Hepatocyte (in vitro differentiated cells): ENCODE measurements around the gene RAB11FIP4. TPM values are rescaled to one million over a fixed set of nuclear protein-coding genes. Genes with fewer than 3 reads are reported as not detected.

Source experiments
- DNase-seq: peaks from one replicate; pipeline ENCODE4 v3.0.0-alpha.2; 2016; ENCODE audit warnings: low spot score
- H2AFZ ChIP-seq: fragments of 200-600 bp; sonication (generic); 2 replicates; pipeline ENCODE4 v1.6.0; 2016; ENCODE audit warnings: antibody characterized with exemption, mild to moderate bottlenecking
- H3K27ac ChIP-seq: fragments of 200-600 bp; sonication (generic); 2 replicates; pipeline ENCODE4 v1.5.1; 2016; ENCODE audit warnings: mild to moderate bottlenecking
- H3K27me3 ChIP-seq: fragments of 200-600 bp; sonication (generic); 2 replicates; pipeline ENCODE4 v1.6.1; 2016
- H3K36me3 ChIP-seq: fragments of 200-600 bp; sonication (generic); replicated peaks from 2 replicates; pipeline ENCODE4 v1.5.1; 2016; ENCODE audit warnings: low read depth; ENCODE audit not compliant: insufficient read depth
- H3K4me1 ChIP-seq: fragments of 200-600 bp; sonication (generic); 2 replicates; pipeline ENCODE4 v1.5.1; 2016; ENCODE audit warnings: mild to moderate bottlenecking, moderate library complexity; ENCODE audit not compliant: insufficient read depth
- H3K4me2 ChIP-seq: fragments of 200-600 bp; sonication (generic); 2 replicates; pipeline ENCODE4 v1.6.0; 2016
- H3K4me3 ChIP-seq: fragments of 200-600 bp; sonication (generic); 2 replicates; pipeline ENCODE4 v1.5.1; 2016; ENCODE audit warnings: mild to moderate bottlenecking
- H3K79me2 ChIP-seq: fragments of 200-600 bp; sonication (generic); 2 replicates; pipeline ENCODE4 v1.6.0; 2017; ENCODE audit warnings: mild to moderate bottlenecking
- H3K9me2 ChIP-seq: fragments of 200-600 bp; sonication (generic); replicated peaks from 2 replicates; pipeline ENCODE4 v1.6.0; 2017; ENCODE audit warnings: mild to moderate bottlenecking; ENCODE audit not compliant: insufficient read depth
- H3K9me3 ChIP-seq: fragments of 200-600 bp; sonication (generic); 2 replicates; pipeline ENCODE4 v1.5.1; 2016; ENCODE audit warnings: low read depth, mild to moderate bottlenecking
- H4K20me1 ChIP-seq: fragments of 200-600 bp; sonication (generic); 2 replicates; pipeline ENCODE4 v1.6.0; 2016; ENCODE audit warnings: mild to moderate bottlenecking; ENCODE audit not compliant: insufficient read depth, poor library complexity, severe bottlenecking
- CTCF ChIP-seq: fragments of 200-600 bp; sonication (generic); IDR thresholded peaks from 2 replicates; pipeline ENCODE4 v1.5.1; 2016; ENCODE audit warnings: antibody characterized with exemption, mild to moderate bottlenecking; ENCODE audit not compliant: poor library complexity
- EZH2 ChIP-seq: fragments of 200-600 bp; sonication (generic); IDR thresholded peaks from 2 replicates; pipeline ENCODE4 v1.6.1; 2016; ENCODE audit warnings: antibody characterized with exemption, mild to moderate bottlenecking, borderline replicate concordance
- EZH2phosphoT487 ChIP-seq: fragments of 200-600 bp; sonication (generic); IDR thresholded peaks from one replicate; pipeline ENCODE4 v1.6.1; 2018; ENCODE audit warnings: antibody characterized with exemption, mild to moderate bottlenecking, low read depth, moderate library complexity; ENCODE audit not compliant: unreplicated experiment, severe bottlenecking
- WGBS: methylation state at CpG from one replicate; pipeline ENCODE4 v1.1.6; 2016; ENCODE audit warnings: low lambda C conversion rate; ENCODE audit errors: missing lambda C conversion rate; 5-methylcytosine and 5-hydroxymethylcytosine counted together
- polyA plus RNA-seq: library from polyadenylated mRNA; unstranded; fragments of >200 nt; fragmentation: Nextera tagmentation; extraction: Ambion mirVana; gene quantifications from 2 replicates; pipeline ENCODE4 v1.2.1, GENCODE V29; 2016
- total RNA-seq: library from RNA; depleted of rRNA; stranded (reverse); fragments of >200 nt; gene quantifications from 2 replicates; pipeline ENCODE4 v1.2.3, GENCODE V29; 2014

Gene RAB11FIP4
- total and polyA plus RNA-seq, 2 experiments from 2014 or later = 25.8 to 35.6 TPM

GRCh38 chr17:31425282-31426040 lies 34.0 kb downstream of the RAB11FIP4 start:
- WGBS = 27% methylated on average over 16 of the region's 17 CpGs
- H3K4me2 ChIP-seq = peak overlapping the region; percentile 28
- no peaks in the 10 kb centered on the region for H3K9me3 ChIP-seq
- H3K36me3 ChIP-seq = no peaks in the 10 kb centered on the region
- no peaks in the 10 kb centered on the region for H4K20me1 ChIP-seq
- H2AFZ ChIP-seq = no peak overlapping the region
- H3K79me2 ChIP-seq = no peaks in the 10 kb centered on the region
- H3K4me1 ChIP-seq = peaks cover 8% of the 10 kb centered on the region
- TF ChIP-seq EZH2 (no peak), EZH2phosphoT487 (no peak), CTCF (no peak)
- no peaks in the 10 kb centered on the region for H3K27me3 ChIP-seq
- peak overlapping the region; percentile 35 for H3K27ac ChIP-seq
- H3K9me2 ChIP-seq = no peaks in the 10 kb centered on the region
- no peak overlapping the region for H3K4me3 ChIP-seq
- DNase-seq = peak; percentile 48

DNA sequence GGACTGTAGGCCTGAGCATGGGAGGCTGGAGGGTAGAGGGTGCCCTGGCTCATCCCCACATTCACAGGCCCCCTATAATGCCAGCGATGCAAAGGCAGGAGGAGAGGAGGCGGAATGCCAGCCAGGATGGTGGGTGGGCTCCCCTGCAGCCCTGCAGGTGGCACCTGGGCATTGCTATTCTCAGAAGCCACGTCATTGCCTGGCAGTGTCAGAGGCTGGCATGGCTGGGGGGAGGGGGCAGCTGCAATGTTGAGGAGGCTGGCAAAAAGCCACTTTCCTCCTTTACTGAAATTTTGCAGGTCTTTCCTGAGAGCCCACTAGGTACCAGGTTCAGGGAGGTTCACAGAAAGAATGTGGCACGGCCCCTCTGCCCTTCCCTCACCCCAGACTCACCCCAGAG lies 36.2 kb downstream of the RAB11FIP4 start:
- H3K4me3 ChIP-seq = no peak overlapping the region
- WGBS = 95% methylated on average over 4 of the region's 4 CpGs
- no peak for TF ChIP-seq EZH2
- no peak for TF ChIP-seq EZH2phosphoT487
- TF ChIP-seq CTCF = no peak

DNA sequence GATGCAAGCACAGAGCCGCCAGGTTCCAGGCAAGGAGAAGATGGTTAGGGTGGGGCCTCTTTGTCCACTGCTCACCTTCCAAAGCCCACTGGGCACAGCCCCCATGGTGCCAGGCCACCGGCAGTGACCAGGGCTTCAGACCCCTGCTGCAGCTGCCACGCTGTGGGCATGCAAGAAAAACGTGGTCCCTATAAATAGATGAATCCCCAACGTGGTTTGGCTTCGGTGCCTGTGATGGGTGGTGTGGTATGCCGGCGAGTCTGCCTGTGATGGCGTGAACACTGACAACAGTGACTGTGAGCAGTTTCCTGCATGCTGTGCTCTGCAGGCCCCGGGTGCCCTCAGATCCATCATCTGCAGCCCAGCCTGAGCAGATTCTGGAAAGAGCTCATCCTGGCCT lies 36.6 kb downstream of the RAB11FIP4 start:
- Histone ChIP-seq H4K20me1 (no peaks in the 10 kb centered on the region), H3K4me2 (no peak overlapping the region), H3K27ac (no peak overlapping the region), H3K36me3 (no peaks in the 10 kb centered on the region), H3K79me2 (no peaks in the 10 kb centered on the region), H3K9me3 (no peaks in the 10 kb centered on the region), H3K9me2 (no peaks in the 10 kb centered on the region), H3K4me1 (peaks cover 8% of the 10 kb centered on the region), H2AFZ (no peak overlapping the region), H3K27me3 (no peaks in the 10 kb centered on the region), H3K4me3 (no peak overlapping the region)
- no peak for DNase-seq
- TF ChIP-seq CTCF (no peak), EZH2phosphoT487 (no peak), EZH2 (no peak)
- WGBS = 86% methylated on average over 10 of the region's 10 CpGs

More for the DNA sequence above, 36.2 kb downstream of the RAB11FIP4 start:
- no peaks in the 10 kb centered on the region for H3K9me2 ChIP-seq
- no peaks in the 10 kb centered on the region for H3K36me3 ChIP-seq
- no peak for DNase-seq
- peaks cover 8% of the 10 kb centered on the region for H3K4me1 ChIP-seq
- no peaks in the 10 kb centered on the region for H4K20me1 ChIP-seq
- no peaks in the 10 kb centered on the region for H3K79me2 ChIP-seq
- H3K27ac ChIP-seq = no peak overlapping the region
- no peak overlapping the region for H2AFZ ChIP-seq
- H3K4me2 ChIP-seq = no peak overlapping the region
- H3K27me3 ChIP-seq = no peaks in the 10 kb centered on the region
- H3K9me3 ChIP-seq = no peaks in the 10 kb centered on the region
